8988T (cell line): ENCODE results near the gene ABCG1.
"Not testable (repeated sequence)": the region's sequence is repeated elsewhere in the genome, so short reads cannot be mapped to it uniquely, and the experiment has no call there.

Experiments used
- DNase-seq: peaks from one replicate; pipeline ENCODE4 v3.0.0; 2011

Gene ABCG1

DNA sequence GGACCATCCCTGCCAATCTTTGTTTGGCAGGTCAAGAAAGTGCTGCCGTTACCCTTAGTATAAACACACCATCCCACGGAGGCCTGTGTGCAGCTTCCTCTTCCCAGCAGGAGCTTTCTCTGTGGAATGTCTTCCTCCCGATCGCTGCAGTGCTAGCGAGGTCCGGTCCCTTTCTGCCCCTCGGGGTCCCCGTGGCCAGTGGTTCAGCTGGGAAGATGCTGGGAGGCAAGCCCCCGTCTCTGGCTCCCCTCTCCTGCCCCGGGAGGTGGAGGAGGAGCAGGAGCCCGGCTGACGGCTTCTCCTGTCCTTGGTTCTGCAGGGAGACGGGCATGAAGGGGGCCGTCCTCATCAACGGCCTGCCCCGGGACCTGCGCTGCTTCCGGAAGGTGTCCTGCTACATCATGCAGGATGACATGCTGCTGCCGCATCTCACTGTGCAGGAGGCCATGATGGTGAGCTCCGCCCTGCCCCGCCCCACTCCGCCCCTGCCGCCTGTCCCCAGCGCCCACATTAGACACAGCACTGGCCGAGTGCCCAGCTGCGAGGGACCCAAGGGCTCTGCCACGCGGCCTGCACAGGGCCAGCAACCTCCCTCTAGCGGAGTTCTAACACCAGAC lies 54.2 kb downstream of the ABCG1 start:
- DNase-seq: no peak

DNA sequence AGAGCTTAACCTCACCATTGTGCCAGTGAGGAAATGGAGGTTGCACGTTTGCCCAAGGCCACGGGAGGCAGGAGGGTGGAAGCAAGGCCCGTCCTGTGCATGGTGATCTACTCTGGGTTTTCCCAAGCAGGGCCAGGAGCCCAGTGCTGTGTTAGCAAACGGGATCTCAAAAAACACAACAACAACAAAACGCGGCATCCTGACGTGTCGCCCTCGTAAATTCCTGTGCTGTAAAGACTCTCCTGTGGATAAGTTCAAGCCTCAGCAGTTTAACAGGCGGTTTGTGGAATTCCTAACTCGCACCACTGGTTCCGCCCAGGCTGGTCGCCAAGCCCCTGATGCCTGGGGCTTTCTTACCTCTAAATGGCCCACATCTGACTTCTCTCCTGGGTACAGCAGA lies 57.1 kb downstream of the ABCG1 start:
- no peak for DNase-seq

DNA sequence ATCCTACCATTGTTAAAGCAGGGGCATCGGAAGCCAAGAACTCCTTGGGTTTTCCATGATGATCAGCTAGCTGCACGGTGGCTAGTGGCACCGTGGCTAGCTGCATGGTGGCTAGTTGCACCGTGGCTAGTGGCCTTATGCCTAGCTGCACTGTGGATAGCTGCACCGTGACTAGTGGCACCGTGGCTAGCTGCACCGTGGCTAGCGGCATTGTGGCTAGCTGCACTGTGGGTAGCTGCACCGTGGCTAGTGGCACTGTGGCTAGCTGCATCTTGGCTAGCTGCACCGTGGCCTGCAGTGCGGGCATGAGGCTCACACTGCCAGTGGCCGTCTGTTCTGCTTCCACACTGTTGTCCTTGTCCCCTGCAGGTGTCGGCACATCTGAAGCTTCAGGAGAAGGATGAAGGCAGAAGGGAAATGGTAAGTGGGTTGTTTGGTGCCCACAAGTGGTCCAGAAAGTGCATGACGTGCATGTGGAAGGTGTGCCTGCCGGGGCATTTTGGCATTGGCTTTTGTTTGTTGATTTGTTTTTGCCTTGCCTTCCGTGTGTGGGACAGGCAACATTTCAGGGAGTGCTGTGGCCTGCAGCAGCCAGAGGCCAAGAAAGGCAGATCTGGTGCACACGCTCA lies 57.7 kb downstream of the ABCG1 start:
- DNase-seq: no peak

DNA sequence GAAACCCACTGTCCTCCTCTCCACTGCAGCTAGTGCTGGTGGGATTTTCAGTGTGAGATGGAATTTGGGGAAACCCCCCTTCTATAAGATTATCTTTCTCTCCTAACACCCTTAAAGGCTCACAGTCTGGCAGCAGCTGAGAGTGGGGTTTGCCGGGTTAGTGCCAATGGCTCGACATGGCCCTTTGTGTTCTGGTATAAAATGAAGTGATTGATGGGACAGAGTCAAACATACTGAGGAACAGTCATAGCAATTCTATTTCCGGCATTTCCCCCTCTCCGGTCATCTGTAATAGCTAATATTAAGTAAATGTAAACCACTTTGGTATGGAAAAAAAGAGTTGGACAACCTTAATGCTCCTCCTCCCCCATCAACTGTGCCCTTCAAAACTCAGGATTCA lies 58.7 kb downstream of the ABCG1 start:
- no peak for DNase-seq

DNA sequence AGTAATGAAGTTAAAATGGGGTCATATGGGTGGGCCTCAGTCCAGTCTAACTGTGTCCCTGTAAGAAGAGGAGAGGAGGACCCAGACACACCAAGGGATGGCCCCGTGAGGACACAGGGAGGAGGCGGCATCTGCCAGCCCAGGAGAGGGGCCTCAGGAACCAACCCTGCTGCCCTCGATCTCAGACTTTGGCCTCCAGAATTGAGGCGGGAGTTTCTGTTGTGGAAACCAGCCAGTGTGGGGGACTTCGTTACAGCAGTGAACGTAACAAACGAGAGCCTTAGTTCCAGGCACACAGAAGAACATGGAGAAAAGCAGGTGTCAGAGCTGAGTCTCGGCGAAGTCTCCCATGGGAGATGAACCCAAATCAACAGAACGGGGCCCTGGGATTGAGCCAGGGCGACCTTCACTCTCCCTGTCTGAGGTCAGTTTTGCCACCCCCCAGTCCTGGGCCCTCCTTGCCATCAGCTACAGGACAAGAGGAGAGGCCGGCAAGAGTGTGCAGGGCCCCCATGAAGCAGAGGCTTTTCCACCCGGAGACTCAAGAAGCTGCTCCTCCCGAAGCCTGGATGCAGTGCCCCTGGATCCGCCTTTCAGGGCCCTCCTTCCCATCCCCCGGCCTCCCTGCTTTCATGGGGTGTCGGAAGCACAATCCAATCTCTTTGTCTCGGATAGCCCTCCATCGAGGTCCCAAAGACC lies 59.7 kb downstream of the ABCG1 start:
- no peak for DNase-seq

DNA sequence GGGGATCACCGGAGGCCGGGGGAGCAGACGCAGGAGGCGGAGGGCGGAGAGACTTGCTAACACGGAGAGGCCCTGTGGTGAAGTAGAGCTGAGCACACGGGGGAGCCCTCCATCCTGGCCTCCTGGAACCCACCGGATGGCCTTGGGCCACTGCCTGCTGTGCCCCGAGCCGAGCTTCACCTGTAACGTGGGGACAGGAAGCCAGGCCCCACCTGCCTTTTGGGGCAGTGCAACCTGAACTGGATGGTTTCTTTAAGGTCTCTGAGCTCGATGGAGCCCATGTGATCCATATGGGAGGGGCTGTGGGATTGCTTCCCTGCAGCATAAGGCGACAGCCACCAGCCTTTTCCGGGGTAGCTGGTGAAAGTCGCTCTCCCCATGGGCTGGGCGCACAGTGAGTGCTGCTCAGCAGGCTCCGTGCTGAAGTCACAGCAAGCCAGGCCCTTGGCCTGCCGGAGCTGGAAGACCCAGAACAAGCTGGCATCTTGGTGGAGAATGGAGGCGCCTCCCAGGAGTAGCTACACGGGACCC lies 60.5 kb downstream of the ABCG1 start:
- no peak for DNase-seq

DNA sequence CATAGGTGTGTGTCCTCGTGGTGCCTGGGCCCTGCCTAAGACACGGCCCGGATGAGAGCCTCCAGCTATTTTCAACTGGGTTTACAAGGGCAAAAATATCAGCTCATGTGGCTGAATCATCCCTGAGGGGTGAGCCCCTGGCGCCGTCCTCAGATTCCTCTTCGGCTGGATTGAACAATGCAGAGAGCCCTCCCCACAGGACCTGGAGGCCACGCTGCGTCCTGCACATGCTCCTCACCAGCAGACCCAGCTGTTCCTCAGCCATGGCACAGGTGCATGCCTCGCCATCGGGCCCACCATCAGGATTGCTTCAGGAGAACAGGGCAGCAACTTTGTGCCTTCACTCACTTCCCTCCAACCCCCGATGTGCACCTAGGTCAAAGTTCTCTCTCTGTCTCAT lies 60.9 kb downstream of the ABCG1 start:
- no peak for DNase-seq

DNA sequence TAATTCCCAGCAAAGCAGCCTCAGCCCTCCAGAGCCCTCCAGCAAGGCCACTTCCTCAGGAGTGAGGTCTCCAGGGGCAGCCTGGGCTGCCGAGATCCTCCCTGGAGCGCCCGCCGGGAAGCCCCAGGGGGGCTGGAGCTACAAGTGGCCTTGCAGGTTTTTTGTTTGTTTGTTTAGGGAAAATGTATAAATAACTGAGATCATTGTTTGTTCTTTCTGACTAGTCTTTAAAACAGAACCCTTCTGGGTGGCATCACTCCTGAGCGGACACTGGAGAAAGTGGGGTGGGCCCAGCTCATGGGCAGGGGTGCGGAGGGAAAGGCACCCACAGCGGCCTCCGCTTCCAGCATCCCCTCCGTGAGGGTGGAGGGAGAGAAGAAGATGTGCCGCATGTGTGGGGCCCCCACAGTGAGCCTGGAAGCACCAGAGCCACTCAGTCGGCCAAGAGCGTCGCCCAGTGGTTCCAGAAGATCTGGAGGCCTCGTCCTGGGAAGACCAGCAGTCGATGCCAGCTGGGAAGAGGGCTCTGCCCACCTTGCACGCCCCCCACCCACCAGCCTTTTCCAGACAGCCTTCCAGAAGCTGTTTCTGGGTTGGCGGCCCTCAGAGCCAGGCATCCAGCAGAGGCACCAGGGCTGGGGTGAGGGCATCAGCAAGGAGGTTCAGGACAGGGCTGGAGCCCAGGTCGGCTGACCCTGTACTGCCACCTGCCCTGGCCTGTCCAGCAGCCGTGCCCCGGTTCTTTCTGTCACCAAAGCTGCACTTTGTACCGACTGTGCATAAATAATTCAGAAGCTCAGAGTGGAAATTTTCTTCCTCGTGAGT lies 61.6 kb downstream of the ABCG1 start:
- no peak for DNase-seq

DNA sequence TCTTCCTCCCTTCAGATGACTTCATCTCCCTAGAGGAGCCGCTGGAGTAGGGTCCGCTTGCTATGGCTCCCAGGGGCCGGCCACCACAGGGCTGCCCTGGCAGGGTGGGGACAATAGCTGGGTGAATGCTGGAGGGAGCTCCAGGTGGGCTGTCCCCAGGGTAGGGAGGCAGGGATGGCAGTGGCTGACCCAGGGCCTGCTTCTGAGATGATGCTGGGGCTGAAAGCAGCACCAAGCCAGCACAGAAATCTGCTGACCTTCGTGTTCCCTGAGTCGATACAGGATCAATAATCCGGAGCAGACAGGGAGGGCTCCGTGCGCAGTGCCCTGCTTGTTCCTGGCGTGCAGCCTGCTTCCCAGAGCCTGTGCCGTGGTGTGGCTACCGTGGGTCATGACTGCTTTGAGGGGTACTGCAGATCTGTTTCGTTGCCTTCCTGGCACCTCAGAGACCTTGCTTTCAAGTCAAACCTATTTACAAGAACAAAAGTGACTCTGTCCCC lies 62.3 kb downstream of the ABCG1 start:
- no peak for DNase-seq

DNA sequence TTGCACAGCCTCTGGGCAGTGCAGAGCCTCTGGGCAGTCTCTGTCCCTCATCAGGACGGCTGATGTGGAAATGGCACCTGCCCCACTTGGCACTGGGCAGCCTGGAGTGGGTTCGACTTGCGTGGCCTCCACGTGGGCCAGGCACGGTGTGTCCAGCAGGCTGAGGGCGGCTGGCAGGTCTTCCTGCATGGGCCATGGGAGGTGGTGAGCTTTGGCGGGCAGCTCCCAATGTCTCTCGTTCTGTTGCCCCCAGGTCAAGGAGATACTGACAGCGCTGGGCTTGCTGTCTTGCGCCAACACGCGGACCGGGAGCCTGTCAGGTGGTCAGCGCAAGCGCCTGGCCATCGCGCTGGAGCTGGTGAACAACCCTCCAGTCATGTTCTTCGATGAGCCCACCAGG lies 63.1 kb downstream of the ABCG1 start:
- DNase-seq: no peak

DNA sequence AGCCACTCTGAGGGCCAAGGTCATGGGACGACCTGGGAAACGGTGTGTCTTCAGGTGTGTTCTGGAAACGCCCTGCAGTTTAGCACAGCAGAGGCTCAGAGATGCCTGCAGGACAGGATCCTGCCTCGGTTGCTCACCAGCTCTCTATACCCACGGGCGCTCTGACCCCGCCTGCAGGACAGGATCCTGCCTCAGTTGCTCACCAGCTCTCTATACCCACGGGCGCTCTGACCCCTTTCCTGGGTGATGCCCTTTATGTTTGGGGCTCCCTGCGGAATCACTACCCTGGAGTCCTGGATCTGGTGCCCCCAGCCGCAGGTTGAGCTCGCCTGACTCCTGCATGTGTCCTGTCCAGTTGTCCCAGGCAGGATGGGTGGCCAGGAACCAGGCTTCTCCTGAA lies 63.8 kb downstream of the ABCG1 start:
- DNase-seq: no peak

DNA sequence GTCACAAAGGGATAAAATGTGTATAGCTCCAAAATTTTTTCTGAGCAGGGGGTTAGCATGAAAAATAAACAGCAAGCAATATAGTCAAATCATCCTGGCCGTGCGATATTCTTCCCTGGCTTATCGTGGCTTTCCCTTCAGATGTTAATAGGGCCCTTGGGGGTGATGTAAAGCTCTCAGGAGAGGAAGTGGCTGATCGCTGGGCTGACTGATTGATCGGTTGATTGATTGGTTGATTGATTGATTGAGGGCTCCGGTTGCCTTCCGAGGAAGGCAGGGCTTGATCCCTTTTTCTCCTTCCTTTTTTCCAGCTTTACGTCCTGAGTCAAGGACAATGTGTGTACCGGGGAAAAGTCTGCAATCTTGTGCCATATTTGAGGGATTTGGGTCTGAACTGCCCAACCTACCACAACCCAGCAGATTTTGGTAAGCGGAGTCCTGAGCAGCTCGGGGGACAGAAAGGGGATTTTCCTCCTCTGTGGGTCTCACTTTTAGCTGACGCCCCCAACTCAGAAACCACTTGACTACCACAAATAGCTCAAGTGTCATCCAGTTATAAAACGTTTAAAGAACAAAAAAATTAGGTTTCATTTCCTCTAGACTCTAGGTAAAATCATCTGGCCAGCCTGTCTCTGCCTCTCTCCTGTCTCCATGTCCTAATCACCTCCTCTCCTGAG lies 66.8 kb downstream of the ABCG1 start:
- no peak for DNase-seq

DNA sequence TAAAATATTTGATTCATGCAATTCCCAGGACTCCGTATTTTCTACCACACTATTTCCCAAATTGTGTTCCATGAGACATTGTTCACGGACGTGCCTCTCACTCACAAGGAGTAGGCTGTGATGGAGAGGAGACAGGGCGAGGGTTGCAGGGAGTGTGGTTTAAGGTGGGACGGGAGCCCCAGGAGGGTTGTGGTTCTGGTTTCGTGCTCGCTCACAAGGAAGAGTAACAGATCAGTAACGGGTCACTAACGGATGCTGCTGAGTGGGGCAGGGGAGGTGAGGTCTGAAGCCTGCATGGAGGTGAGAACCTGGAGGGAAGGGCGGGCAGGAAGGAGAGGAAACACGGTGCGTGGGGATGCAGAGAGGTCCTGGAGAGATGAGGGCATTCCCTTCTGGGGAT lies 67.5 kb downstream of the ABCG1 start:
- no peak for DNase-seq

DNA sequence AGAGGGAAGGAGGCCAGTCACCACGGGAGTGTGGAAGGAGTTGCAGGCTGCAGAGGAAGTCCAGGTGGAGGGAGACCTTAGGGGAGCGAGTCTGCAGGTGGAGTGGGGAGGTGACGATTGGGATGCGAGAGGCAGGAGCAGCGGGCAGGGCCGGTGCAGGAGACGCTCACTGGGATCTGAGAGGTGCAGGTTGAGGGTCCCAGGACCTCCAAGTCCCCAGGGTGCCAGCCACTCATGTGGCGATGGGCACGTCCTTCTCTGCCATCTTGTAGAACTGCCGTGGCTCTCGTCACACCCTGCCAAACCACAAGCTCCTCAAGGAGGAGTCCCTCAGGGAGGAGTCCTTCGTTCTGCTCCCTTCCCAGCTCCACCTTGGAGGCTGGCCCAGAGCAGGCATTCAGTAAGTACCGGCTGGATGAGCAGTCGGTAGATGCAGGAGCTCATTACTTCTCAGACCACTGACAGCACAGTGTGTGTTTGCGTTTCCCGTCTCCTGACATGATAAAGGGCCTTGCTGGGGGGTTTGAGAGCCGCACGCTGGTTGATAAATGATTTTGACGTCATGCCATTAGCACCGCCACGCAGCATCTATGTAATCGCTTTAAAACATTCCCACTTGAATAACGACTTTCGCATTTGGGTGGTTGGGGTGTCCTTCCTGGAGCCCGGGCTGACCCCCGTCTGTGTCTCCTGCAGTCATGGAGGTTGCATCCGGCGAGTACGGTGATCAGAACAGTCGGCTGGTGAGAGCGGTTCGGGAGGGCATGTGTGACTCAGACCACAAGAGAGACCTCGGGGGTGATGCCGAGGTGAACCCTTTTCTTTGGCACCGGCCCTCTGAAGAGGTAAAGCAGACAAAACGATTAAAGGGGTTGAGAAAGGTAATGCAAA lies 68.5 kb downstream of the ABCG1 start:
- no peak for DNase-seq

DNA sequence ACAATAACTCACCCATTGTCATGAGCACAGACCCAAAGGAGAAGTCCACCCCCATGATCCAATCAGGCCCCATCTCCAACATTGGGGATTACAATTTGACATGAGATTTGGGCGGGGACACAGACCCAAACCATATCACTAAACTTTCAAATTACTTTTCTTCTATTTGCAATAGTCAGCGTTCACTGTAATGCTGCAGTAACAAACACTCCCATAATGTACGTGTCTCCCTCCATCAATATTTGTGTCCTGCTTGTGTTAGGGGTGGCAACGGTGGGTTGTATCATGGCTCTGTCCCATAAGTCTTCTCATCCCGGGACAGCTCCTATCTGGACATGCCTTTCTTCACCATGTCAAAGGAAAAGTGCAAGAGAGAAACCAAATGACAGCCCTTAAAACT lies 70.0 kb downstream of the ABCG1 start:
- no peak for DNase-seq

DNA sequence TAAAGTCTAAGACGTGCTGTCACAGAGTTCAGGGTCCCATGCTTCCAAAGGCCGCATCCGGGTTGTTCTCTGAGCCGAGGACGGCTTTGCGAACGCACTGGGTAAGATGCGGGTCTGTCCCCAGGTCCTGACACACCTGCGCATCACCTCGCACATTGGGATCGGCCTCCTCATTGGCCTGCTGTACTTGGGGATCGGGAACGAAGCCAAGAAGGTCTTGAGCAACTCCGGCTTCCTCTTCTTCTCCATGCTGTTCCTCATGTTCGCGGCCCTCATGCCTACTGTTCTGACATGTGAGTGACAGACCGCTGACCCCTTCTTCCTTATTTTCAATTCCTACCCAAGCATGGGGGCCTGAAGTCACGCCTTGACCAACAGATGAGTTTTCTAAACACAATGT lies 71.0 kb downstream of the ABCG1 start:
- no peak for DNase-seq

DNA sequence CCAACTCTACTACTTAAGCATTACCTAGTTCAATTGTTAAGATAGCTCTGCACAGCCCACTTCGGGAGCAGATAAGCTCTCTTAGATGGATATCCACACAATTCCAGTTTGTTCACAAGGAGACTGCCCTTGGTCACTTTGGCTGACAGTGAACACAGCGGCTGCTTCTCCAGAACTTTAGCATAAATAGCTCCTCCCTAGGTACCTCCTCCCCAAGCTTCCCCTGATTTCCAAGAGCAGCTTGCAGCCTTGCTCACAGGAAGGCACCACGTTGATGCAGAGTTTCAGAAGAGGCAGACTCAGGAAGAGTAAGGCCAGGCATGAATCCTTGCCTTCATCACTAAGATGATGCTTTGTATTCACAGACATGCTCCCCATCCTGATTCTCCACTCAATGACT lies 71.6 kb downstream of the ABCG1 start:
- no peak for DNase-seq

DNA sequence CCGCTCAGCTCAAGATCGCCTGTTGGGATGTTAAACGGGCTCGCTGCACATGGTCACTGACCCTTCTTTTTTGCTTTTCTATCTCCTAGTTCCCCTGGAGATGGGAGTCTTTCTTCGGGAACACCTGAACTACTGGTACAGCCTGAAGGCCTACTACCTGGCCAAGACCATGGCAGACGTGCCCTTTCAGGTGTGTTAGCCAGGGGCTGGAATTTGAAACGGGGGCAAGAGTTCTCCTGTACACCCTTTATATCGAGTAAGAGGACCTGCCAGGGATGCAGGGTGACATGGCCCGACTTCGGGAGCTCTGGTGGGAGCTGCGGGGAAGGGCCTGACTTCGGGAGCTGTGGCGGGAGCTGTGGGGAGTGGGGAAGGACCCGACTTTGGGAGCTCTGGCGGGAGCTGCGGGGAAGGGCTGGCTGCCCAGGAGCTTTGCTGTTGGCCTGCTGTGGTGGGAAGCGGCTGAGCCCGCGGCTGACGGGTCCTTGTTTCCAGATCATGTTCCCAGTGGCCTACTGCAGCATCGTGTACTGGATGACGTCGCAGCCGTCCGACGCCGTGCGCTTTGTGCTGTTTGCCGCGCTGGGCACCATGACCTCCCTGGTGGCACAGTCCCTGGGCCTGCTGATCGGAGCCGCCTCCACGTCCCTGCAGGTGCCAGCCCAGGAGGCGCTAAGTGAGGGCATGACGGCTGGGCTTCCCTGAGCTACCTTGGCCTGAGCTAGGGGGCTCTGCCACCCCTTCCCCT lies 72.2 kb downstream of the ABCG1 start:
- no peak for DNase-seq

DNA sequence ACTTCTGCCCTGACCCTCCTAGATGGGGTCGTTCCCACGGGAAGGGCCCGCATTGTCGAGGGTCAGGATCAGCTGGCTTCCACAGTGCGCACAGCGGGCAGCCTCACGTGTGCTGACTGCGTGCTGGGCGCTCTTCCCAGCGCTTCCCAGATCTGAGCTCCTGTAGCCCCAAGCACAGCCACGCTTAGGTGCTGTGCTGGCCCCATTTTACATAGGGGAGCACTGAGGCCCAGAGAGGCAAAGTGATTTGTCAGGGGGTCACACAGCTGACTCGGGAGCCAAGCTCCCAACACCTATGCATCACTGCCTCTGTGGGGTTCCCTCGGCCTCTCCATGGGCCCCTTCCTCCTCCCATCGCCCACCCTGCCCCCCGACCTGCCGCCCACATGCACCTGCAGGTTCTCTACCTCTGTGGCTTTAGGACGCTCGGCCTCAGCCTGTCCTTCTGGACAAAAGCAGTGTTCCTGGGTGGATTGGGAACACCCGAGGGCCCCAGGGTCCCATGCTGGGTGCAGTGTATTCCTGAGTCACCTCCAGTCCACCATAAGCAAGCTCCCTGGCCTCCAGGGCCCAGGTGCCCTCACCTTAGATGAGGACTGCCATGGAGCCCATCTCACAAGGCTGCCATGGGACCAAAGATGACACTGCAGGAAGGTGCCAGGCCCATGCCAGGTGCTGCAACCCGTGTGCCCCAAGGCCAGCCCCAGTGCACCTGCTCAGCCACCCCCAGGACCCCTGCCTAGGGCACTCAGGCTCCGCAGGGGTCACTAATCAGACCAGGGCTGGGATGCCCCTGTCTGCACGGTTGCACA lies 73.0 kb downstream of the ABCG1 start:
- no peak for DNase-seq

DNA sequence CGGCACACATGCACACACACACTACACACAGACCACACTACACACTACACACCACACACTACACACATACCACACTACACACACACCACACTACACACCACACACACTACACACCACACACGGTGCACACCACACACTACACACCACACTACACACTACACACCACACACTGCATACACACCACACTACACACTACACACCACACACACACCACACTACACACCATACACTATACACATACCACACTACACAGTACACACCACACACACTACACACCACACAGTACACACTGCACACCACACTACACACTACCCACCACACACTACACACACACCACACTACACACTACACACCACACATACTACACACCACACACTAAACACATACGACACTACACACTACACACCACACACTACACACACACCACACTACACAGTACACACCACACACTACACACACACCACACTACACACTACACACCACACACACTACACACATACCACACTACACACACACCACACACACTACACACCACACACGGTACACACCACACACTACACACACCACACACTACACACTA lies 73.7 kb downstream of the ABCG1 start:
- DNase-seq: not testable (repeated sequence)
